Hematopoietic multipotent progenitor cell treated with erythropoietin and hydrocortisone succinate and interleukin-3 and kit ligand, for 6 days (in vitro differentiated cells): ENCODE results near the gene CLCN4.

Experiments
- DNase-seq: peaks from one replicate; pipeline ENCODE4 v3.0.0-alpha.2; 2015

CLCN4 gene

DNA sequence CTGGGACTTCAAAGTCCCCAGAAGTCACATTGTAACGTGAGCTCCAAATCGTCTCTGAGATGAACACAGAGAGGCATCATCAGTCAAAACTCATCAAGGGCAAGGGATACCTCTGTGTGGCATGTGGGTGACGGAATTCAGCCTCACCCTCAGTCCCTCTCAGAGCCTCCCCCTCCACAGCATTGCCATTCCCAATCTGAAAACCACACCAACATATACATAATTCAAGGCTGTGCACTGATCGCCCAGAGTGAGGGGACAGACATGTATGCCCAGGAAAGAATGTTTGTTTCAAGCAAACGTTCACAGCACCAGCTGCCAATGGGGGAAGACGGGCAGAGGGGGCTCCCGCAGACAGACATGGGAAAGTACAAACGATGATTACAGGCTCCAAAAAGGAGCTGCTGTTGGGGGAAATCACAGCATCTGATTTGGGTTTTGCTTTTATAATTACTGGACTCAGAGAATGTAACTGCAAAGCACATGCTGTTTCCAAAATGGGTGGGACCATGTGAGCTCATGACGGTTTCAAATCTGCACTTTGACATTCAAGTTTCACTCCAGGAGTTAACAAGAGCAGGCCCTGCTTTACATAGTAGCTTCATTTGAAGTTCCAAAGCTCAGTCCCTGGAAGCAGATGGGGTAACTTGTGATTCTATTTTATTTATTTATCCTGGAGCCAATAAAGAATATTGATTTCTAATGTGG lies 88.3 kb downstream of the CLCN4 start:
- DNase-seq = no peak

DNA sequence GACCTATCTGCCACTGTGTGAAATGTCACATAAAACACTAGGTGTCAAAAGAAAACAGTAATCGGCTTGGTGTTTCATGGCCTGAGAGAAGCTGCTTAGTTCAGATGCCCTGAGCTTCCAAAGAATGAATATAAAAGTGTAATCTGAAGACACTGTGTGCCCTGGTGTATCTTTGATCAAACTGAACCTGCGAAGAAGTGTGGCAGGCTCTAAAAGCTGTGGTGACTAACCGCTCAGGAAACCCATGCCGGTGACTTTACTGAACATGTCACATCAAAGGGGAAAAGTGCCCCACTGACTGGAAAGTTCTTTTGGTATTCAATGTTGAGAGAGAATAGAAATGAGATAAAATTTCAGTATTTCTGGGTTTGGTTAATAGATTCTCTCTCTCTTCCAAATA lies 89.1 kb downstream of the CLCN4 start:
- DNase-seq = no peak

DNA sequence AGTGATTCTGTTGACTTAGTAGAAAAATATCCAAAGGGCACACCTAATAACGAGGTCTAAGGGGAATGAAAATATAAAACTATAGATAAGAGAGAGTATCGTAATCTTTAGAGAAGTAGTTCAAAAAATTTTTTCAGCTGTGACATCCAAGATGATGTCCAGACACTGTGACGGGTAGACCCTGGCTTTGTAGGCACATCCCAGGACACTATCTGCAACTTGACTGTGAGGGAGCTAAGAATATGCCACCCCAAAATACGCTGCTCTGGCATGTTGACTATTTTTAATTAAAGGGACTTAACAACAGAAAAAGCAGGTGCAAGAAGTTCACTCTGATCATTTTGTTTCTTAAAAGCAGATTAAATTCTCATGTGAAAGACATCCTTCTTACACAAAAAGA lies 89.5 kb downstream of the CLCN4 start:
- no peak for DNase-seq

GRCh38 chrX:10246846-10247245 lies 90.1 kb downstream of the CLCN4 start:
- no peak for DNase-seq

DNA sequence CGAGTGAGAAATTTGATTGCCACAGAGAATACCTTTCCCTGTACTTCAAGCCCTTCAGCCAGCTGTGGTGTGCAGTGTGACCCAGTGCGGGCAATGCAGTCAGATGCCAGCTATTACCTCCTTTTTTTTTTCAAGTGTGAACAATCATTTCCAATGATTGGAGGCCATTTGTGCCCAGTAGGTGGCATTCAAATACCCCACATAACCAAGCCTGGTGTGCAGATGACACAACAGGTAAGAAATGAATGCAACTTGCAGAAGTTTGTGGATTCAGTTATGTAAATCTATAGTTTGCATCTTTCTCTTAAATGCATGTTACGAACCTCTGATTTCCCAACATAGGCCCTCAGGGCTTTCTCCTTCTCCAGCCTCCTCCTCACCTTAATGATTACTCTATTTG lies 98.0 kb downstream of the CLCN4 start:
- peak; percentile 3 for DNase-seq

DNA sequence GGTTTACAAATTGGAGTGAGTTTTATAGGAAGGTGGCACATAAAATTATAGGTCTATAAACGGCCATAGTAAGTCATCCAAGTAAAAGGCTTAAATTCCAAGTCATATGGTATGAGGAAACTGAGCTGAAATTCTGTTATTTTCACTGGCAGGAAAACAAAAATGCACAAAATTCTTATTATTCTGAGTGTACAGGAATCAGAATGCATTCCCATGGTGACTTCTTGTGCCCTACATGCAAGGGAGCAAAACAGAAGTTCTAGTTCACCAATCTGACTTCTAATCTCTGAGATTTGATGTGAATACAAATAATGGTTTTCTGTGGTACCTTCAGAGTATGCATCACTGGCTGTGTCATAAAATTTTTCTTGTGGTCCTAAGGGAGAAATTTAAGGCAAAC lies 102.9 kb downstream of the CLCN4 start:
- no peak for DNase-seq

- DNase-seq = no peak
These were observed 109.0 kb downstream of the CLCN4 start for GRCh38 chrX:10265775-10266174.

DNA sequence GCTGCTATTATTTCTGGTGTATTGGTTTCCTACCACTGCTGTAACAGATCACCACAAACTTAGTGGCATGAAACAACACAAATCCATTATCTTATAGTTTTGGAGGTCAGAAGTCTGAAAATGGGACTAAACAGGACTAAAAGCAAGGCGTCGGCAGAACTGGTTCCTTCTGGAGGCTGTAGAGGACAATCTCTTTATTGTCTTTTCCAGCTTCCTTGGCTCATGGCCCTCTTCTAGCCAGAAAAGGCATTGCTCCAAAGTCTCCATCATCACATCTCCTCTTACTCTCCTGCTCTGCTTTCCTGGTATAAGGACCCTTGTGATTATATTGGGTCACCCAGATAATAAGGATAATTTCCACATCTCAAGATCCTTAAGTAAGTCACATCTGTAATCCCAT lies 121.9 kb downstream of the CLCN4 start:
- no peak for DNase-seq

DNA sequence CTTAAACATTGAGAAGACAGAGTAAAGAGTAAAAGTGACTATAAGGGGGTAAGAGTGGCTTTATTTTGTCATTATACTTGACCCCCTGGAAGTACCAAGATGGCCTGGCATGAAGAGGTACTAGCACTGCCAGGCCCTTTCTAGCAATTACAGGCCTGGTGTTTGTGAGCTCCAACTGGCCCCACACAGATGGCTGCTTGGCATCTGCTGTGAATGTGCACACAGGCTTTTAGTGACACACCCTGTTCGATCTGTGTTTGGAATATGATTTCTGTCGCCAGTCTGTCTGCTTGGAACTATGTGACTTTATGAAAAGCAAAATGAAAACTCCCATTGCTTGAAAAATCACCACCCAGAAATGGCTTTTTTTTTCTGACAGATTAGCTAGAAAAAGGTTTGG lies 123.3 kb downstream of the CLCN4 start:
- DNase-seq = no peak

DNA sequence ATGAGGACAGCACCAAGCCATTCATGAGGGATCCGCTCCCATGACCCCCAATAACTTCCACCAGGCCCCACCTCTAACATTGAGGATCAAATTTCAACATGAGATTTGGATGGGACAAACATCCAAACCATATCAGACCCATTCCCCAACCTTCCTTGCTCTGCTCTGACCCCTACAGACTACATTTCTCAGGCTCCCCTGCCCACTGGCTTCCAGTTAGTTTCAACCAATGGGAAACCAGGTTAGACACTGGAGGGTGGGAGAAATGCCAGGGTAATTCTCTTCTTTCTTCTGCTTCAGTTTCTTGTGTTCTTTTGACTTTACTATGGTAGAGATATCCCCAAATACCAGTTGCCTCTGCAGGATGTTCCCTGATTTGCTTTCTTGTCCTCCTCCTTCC lies 125.7 kb downstream of the CLCN4 start:
- DNase-seq = no peak

GRCh38 chrX:10286195-10286594 lies 129.4 kb downstream of the CLCN4 start:
- DNase-seq = peak; percentile 0
